NCI-H748 (cell line): ENCODE results near the gene DMAP1.

Experiments
- DNase-seq: peaks from one replicate; lab custom pipeline; 2025; ENCODE audit not compliant: unreplicated experiment; lab: John Stamatoyannopoulos, UW

DMAP1 gene

DNA sequence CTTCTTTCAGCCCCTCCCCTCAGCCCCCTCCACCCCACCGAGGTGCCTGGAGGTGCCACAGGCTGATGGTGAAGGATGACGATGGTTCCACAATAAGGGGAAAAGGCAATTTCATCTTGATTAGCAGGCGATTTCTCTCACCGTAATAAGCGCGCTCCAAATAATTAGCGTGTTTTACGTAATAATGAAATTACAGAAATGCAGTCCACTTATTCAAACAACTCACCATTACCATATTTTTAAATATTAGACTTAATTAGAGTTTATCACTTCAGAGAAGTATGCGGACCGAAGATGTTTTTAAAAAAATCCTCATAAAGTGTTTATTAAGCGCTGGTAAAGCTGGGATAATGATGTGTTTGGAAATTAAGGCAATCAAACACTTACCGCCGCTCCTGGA is 14.9 kb downstream of the DMAP1 start:
- peak; percentile 64 for DNase-seq

DNA sequence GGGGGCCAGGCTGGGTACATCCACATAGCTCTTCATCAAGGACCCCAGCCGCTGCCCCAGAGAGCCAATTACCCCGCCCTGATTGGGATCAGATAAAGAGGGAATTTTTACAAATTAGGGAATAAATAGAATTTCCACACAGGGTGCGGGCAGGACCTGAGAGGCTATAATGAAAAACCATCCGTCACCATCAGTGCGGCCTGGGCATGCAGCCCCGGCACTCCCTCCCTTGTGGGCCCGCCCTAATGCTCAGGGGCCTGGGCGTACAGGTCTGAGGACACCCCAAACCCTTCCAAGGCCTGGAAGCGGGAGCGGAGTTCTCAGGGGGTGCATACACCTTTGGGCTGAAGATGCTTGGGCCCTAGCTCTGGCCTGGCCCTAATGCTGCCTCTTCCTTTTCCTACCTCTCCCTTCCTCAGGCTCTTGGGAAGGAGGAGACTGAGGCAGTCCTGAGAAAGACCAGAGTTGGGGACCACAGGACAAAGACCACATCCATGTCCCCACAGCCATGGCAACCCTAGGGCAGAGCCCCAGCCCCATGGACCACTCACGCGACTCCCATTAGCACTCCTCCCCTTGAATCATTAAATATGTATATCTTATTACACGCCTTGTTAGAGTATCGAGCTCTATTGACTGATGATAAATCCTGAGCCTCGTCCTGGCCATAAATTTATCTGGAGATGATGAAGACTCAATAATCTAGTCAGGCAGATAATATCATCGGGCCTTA is 16.3 kb downstream of the DMAP1 start:
- DNase-seq = no peak

DNA sequence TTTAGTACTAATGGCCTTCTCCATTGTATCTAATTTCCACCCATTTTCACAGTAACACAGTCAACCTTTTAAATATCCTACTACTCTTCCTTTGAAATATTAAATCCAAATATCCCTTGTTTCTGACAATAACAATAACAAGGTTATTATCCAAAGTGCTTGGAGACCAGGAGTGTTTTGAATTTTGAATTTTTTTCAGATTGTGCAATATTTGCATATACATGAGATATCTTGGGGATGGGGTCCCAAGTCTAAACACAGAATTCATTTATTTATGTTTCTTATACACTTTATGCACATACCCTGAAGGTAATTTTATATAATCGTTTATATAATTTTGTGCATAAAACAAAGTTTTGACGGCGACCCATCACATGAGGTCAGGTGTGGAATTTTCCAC is 17.5 kb downstream of the DMAP1 start:
- no peak for DNase-seq

DNA sequence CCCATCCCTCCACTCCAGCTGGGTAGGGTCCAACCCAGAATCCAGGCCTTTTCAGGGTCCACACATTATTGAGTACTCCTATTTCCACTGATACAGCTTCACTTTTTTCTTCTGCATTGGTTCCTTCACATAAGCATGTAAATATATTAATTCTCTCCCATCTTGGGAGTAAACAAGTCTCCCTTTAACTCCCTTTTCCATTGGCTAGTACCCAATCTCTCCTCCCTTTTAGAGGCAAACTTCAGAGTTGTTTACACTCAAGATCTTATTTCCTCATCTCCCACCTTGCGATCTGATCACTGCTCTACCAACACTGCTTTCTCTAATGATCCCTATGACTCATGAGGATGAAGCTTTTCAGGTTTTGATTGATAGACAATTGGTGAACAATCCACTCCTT is 20.3 kb downstream of the DMAP1 start:
- DNase-seq = no peak

DNA sequence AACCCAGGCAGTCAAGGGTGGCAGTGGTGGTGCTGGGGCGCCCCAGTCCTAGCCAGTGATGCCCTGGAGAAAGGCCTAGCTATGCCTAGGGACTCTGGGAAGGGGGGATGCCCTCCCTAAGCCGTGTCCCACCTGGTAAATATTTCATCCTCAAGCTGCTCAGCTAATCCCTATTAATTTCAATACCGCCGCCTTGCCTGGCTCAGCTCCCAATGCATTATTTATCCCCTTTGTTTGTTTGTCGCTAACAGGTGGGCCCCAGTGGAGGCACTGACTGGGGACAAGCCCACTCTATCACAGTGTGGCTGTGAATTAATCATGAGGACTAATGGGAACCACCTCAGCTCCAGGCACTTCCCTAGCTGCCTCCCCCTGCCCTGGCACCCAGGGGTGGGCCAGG is 22.5 kb downstream of the DMAP1 start:
- peak; percentile 78 for DNase-seq

DNA sequence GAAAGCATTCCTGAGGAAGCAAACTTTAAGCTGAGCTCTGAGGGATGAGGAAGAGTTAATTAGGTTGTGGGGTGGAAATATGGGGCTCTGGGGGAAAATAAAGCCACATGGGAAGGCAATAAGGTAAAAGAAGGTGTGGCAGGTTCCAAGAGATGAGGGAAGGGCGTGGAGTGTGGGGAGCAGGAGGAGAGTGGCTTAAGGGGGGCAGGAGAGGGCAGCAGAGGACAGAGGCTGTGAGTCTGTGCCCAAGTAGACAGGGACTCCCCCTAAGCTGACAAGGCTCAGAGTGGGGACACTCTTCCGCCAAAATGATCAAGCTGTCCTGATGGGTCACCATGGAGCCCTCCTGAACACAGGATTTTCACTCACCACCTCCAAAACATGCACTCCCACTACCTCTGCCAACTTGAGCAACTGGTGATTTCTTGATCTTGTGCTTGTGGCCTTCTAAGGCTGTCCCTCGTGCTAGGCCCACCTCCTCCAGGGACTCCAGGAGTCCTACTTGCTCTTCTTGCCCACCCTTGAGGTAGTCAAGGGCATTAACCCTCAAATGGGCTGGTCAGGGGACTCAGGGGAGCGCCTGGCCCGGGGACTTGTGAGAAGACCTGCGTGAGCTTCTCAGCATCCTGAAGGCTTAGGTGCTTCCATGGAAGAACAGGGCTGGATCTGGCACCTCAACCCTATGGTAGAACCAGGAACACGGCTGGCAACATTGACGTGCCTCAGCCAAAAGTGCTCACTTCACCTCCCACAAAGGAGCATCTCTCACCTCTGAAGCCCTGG is 23.4 kb downstream of the DMAP1 start:
- no peak for DNase-seq

DNA sequence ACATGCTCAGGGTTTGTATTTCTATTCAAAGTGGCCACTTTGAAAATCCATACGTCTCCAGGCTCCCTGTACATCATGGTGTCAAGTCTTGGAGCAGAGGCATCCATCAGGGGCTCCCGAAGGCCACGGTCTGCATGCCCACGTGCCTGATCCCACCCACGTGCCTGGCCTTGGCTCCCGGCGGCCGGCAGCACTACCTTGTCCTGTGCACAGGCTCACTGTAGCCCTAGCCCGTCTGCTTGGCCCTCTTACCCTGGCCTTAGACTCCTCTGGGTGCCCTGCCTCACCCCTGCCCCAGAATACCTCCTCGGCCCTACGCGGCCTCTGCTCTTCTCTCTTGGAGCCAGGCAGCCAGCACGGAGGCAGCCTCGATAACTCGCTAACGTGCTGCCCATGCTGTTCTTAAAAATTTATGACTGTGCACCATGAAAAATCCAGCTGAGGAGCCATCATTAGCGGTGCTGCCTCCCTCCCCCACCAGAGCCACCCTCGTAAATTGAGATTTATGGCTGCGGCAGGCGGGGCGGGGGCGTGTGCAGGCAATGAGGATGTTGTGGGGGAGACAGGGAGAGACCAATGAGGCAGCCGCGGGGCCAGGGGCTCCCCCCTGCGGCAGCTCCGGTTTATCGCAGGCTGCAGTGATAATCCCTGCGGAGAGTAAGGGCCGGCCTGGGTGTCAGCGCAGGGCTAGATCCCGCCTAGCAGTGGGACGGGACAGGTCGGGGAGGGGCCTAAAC is 24.6 kb downstream of the DMAP1 start:
- peak; percentile 74 for DNase-seq

DNA sequence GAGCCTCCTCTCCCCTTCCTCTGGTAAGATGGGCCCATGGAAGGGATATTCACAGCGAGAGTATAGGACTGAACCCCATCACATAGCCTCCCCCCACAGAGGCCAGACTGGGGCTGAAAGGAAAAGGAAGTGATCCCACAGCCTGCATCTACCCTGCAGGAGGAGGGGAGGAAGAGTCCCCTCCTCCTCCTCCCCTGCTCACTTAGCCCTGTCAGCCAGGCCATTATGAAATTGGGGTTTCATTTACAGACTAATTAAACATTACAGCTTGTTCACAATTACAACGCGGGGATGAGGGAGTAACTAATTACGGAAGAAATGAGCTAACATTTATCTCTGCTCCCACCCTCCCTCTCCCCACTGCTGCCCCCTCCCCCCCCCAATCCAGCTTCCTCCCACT is 25.4 kb downstream of the DMAP1 start:
- DNase-seq = no peak

DNA sequence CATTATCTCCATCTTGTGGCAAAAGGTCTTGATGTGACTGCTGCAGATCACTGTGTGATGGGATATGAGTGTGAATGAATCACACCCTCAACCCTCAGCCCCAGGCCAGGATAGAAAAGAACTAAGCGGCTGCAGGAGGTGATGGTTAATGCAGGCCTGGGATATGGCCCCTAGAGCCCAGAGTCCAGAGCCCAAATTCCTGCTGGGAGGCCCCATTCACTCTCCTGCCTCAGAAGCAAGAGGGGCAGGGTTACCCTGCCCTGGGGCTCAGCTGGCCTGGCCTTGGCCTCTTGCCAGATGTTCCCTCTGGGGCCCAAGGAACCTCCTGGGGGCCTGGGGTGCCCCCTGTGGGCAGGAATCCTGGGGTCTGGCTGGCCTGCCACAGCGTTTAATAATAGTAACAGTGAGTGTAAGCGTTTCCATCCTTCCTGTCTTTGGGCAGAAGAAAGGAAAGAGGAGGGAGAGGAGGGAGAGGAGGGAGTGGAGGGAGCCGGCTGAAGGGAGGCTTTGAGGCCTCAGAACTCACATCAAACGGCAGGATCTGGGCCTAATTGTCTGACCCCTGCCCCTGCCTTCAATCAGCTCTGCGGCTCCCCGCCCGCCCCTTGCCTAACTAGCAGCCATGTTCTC is 26.2 kb downstream of the DMAP1 start:
- no peak for DNase-seq

DNA sequence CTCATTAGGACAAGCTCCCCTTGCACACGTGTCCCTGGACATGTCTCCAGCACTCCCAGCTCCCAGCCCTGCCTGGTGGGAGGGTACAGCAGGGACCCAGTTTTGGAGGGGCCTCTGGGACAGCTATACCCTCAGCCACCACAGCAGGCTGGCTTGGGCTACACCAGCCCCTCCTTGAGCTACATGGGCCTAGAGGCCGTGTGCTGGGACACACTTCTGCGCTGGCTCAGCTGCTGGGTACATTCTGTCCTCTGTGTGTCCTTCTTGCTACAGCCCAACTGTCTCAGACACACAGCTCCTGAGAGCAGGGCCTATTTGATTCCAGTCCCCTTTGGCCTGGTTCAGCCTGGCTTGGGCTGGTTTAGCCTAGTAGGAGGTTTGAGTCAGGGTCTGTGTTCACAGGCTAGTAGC is 26.7 kb downstream of the DMAP1 start:
- no peak for DNase-seq

DNA sequence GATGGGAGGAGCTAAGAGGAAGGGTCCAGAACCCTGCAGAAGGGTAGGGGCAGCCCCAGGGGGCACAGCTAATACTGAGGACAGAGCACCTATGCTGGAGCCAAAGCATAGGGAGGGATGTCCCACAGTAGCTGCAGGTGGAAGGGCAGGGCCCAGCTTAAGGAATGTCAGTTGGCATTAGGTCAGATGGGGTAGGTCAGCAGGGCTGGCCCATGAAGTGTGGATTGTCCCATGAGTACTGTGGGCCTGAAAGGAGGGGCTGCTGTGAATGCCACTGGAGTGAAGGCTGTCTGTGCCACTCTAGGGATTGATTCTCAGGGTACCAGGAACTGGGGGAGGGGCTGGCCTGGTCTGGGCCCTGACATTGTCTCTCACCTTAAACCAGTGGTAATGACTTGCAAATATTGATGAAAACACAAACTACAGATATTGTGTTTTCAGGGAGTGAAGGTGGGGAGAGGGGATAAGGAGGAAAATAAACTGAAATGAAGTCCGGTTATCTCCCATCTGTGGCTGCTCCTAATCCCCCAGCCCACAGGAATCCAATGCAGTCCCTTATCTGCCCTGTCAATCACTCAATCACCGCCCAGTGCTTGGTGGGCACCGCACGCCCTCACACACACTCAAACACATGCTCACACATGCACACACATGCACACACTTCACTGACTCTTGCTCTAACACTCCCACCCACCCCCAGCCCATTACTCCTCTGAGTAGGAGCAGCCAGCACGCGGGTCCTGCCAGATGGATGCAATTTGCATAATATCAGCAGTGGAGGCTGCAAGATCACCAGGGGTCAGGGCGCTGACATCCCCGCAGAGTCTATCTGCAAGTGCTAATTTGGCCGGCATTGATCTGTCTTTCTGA is 27.8 kb downstream of the DMAP1 start:
- DNase-seq = no peak

DNA sequence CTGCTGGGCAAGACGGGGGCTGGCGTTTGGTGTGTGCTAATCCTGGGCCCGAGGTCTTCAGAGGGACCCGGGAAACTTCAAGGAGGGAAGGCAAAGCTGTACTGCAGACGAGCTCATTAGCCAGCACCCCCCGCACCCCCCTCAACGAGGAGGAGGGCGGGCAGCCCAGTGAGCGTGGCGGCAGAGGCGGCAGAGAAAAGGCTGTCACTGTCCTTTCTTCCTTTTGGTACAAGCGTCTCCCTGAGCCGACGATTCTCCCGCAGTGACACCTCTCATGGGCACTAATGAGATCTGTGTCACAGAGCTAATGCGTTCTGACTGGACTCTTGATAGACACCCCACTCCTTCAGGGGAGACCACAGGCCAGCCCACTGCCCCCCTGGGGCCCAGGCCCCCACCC is 29.5 kb downstream of the DMAP1 start:
- no peak for DNase-seq

DNA sequence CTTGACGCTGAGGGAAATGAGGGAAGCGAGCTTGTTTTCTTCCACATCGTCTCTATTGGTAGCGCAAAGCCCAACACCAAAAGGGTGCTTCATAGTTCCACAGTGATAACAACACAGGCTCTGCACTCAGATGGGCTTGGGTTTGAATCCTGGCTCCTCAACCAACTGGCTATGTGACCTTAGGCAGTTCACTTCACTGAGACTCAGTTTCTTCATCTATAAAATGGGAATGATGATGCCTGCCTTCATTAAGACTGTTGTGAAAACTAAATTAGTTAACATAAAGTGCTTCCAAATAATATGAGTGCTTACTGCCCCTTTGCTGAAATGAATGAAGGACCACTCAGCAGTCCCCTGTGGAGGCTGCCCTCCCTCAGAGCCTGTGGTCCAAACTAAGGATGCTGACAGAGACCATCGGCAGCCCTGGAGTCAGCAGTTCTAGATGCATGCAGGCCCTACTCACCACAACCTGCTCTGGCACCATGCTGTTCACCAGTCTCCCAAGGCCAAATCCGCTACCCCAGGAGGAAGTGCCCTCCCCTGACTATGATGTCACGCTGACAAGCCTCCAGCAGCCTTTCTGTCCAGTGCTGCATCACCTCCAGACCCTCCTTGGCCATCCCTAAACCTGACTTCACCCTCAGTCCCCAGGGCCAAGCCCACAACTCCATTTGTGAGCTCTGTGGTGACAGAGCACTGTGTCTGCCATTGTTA is 30.7 kb downstream of the DMAP1 start:
- no peak for DNase-seq

DNA sequence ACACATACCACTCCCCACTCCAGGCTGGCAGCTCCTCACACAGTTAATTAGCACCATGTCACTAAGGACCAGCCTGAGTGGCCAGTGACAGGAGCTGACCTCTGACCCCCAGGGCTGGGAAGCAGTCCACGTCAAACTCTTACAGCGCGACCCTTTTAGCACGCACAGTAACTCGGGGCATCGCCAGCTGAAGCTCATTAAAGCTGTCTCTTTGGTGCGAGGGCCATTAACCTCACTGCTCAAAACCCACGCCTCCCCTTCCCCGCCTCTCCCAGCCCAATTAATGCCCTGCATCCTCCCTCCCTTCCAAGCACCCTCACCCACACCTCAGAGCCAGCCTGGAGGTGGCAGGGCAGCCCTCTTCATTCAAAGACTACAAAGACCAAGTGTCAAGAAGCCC is 31.7 kb downstream of the DMAP1 start:
- DNase-seq = no peak

DNA sequence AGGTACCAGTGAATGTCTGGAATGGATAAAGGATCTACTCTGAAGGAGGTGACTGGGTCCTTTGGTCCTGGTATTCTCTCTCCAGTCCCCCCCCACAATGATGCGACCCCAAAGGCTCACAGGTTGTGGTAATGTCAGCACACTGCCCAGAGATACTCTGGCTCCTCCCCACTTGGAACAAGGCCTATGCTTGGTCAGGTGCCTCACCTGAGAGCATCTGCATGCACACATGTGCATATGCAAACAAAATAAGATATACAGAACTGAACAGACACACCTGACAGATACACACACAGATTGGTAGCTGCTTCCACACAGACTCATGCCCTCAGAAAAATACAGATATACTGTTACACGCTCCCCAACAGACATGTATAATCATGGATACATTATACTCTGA is 33.5 kb downstream of the DMAP1 start:
- DNase-seq = no peak

DNA sequence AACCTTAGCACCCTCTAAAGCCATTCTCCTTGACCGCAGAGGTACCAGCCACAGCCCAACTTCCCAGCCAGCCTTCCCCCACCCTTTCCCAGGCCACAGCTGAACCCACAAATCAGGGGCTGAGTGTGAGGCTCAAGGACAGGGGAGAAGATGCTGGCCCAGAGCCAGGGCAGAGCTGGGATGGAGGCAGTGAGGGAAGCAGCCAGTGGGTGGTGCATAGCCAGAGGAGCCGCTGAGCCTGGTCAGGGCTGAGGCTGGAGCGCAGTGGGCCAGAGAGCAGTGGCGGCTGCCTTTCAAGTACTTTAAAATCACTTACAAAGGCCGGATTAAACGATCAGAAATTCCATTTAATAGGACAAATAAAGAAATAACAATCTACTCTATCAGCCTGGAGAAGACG is 36.3 kb downstream of the DMAP1 start:
- peak; percentile 43 for DNase-seq

DNA sequence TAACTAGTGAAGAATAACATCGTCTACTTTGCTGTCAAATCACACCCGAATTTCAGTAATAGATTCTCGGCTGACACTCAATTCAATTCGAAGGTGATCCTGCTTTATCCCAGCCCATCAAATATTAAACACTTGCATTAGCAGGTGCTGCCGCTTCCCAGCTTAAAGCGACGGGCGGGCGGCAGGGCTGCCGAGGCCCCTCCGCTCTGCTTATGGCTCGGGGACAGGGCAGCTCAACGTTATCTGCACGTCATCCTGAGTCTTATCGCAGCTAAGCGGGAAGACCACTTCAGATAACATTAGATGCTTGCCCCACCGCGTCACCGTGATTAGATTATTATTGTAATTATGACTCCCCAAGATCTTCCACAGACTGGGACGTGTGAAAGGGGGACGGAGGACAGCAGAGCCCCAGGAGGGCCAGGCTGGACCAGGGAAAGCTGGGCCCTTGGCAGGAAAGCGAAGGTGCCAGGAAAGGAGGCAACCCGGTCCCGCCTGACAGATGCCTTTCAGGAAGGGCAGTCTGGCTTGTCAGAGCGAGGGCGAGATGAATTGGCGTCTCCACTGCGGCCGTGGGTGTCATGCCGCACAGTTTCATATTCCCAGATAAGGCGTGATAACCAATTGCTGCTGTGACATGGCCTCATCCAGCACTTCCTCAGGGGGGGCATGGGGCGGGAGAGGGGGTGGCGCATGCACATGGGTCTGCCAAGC is 37.0 kb downstream of the DMAP1 start:
- DNase-seq = no peak

DNA sequence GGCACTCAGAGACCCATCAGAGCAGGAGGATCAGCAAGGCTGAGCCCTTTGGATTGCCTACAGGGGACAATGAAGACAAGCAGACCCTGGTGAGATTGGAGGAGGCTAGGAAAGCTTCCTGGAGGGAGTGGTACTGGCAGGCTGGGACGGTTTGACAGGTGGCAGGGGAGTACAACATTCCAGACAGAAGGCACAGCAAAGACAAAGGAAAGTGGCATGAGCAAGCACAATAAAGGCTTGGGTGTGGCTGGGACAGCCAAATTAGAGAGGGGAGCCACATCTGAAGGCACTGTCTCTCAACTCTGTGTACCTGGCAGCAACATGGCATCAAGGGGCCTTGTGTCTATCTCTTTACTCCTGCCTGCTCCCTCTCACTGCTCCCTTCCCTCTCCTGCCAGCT is 38.2 kb downstream of the DMAP1 start:
- DNase-seq = no peak

DNA sequence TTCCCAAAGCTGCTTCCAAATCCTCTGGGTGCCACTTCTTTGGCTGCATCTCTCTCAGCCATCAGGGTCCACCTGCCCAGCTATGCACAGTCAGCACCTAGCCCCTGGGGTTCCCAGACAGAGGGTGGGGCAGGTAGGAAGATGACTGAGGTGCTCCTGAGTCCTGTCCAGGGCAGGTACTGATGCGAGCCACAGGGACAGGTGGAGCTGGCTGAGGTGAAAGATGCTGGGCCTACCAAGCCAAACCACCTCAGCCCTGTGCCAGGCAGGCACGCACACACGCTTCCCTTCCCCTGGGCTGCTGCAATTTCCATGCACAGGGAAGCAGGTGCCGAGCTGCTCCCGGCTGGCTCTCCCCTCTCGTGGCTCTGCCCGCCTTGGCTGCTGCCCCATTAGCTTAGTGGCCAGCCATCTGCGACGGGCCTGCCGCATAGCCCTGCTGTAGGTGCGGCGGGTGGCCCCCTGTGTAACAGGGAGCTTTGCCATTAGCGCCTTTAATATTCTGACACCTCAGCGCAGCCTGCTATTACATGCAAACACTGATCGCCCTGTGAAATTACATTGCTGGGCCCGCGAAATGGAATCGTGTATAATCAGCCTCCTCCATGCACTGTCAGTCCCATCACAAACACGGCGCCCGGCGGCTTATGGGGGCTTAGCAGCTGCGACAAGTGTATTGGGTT is 38.9 kb downstream of the DMAP1 start:
- DNase-seq = peak; percentile 44
